Measurements from ENCODE around the gene EMSY. TPM values are rescaled to one million over a fixed set of nuclear protein-coding genes. Genes with fewer than 3 reads are reported as not detected.

Gene EMSY
- total and polyA plus RNA-seq, 10 donors, result 3.8 to 81.8 (median 32.1) TPM

GRCh38 chr11:76553554-76554476 is 109.0 kb downstream of the EMSY start:
- no peak overlapping the region for H3K4me3 ChIP-seq
- H3K27ac ChIP-seq, result no peak overlapping the region
- 56 to 66% (median 64%) methylated on average over 8 of the region's 8 CpGs for WGBS, 5 donors
- H3K27me3 ChIP-seq (replicated peaks in 1 of 7), result no peaks in the 10 kb centered on the region
- intact Hi-C loops (cut with DNase I; ENCODE audit: low total_unique reads), result no loop called here
- DNase-seq, result no peak
- TF ChIP-seq POLR2AphosphoS5 (IDR thresholded peaks at IDR 0.05), result no peak
- no peak for TF ChIP-seq CTCF (IDR thresholded peaks at IDR 0.05 in 8 of 11, conservative IDR thresholded peaks at IDR 0.05 in 3 of 11)
- TF ChIP-seq POLR2A (IDR thresholded peaks at IDR 0.05), result no peak
- H3K36me3 ChIP-seq, result peaks cover 0 to 25% (median 2%) of the 10 kb centered on the region in 6 donors
- peaks cover 0 to 17% (median 1%) of the 10 kb centered on the region in 6 donors for H3K4me1 ChIP-seq
- H3K9me3 ChIP-seq, result no peaks in the 10 kb centered on the region

- 92 to 94% (median 92%) methylated on average over 6 of the region's 6 CpGs for WGBS, 5 donors
- Histone ChIP-seq H3K27ac (no peak overlapping the region), H3K36me3 (peaks cover 0 to 15% (median 2%) of the 10 kb centered on the region in 6 donors), H3K27me3 (replicated peaks in 1 of 7) (no peaks in the 10 kb centered on the region), H3K4me1 (peaks cover 0 to 17% (median 1%) of the 10 kb centered on the region in 6 donors), H3K4me3 (no peak overlapping the region), H3K9me3 (no peaks in the 10 kb centered on the region)
- intact Hi-C loops (cut with DNase I; ENCODE audit: low total_unique reads), result no loop called here
- TF ChIP-seq CTCF (IDR thresholded peaks at IDR 0.05 in 8 of 11, conservative IDR thresholded peaks at IDR 0.05 in 3 of 11) (no peak), POLR2A (IDR thresholded peaks at IDR 0.05) (no peak), POLR2AphosphoS5 (IDR thresholded peaks at IDR 0.05) (peak in 1 of 3 donors; percentile 10)
- DNase-seq, result no peak
Measured at GRCh38 chr11:76554767-76555166, 109.9 kb downstream of the EMSY start.

DNA sequence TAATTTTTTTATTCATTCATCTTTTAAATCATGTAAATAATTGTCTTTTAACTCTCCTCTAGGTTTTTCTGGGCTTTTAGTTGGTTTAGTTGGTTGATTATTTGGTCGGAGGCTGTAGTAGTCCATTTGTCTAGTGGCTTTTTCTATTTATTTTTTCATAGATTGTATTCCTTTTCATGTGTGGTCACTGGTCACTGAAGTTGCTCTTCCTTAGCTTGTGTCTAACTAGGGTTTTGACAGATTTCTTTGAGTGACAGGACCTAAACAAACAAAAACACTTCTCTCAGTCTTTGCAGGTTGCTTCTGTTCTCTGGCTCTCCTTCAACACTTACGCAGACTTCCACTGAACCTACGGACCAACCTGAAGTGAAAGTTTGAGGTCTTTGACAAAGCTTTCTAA is 112.6 kb downstream of the EMSY start:
- no peak overlapping the region for H3K27ac ChIP-seq
- H3K9me3 ChIP-seq, result no peaks in the 10 kb centered on the region
- DNase-seq, result no peak
- WGBS, 5 donors, result 93 to 98% (median 96%) methylated on average over 3 of the region's 3 CpGs
- no peak overlapping the region for H3K4me3 ChIP-seq
- intact Hi-C loops (cut with DNase I; ENCODE audit: low total_unique reads), result no loop called here
- H3K36me3 ChIP-seq, result no peaks in the 10 kb centered on the region
- no peaks in the 10 kb centered on the region for H3K27me3 ChIP-seq (replicated peaks in 1 of 7)
- H3K4me1 ChIP-seq, result peaks cover 0 to 23% (median 4%) of the 10 kb centered on the region in 6 donors
- TF ChIP-seq CTCF (IDR thresholded peaks at IDR 0.05 in 8 of 11, conservative IDR thresholded peaks at IDR 0.05 in 3 of 11) (no peak), POLR2AphosphoS5 (IDR thresholded peaks at IDR 0.05) (no peak), POLR2A (IDR thresholded peaks at IDR 0.05) (no peak)

GRCh38 chr11:76558473-76558872 is 113.7 kb downstream of the EMSY start:
- DNase-seq, result no peak
- Histone ChIP-seq H3K4me1 (peaks cover 0 to 23% (median 6%) of the 10 kb centered on the region in 6 donors), H3K9me3 (no peaks in the 10 kb centered on the region), H3K27me3 (replicated peaks in 1 of 7) (no peaks in the 10 kb centered on the region), H3K36me3 (no peaks in the 10 kb centered on the region), H3K4me3 (no peak overlapping the region), H3K27ac (no peak overlapping the region)
- intact Hi-C loops (cut with DNase I; ENCODE audit: low total_unique reads), result no loop called here
- WGBS, 5 donors, result 50 to 97% (median 90%) methylated on average over 1 of the region's 1 CpG
- no peak for TF ChIP-seq POLR2A (IDR thresholded peaks at IDR 0.05)
- TF ChIP-seq CTCF (IDR thresholded peaks at IDR 0.05 in 8 of 11, conservative IDR thresholded peaks at IDR 0.05 in 3 of 11), result no peak
- no peak for TF ChIP-seq POLR2AphosphoS5 (IDR thresholded peaks at IDR 0.05)

Data from spleen (tissue), 11 donors.